IMR-90 (cell line): Measurements from ENCODE around the gene DEGS2. TPM values are rescaled to one million over a fixed set of nuclear protein-coding genes. Genes with fewer than 3 reads are reported as not detected.

Experiments used
- ATAC-seq: fragments of 200-7000 bp; cut with Tn5 transposase; 2 replicates; pipeline ENCODE4 v1.9.1; 2020; ENCODE audit warnings: low read depth, mild to moderate bottlenecking, moderate library complexity
- BruUV-seq: library from RNA; stranded (reverse); fragments of 400-500 nt; replicated peaks from 2 replicates; lab custom pipeline; 2021; lab: Mats Ljungman, UMichigan
- CTCF ChIA-PET: fragments of 300-600 bp; formaldehyde crosslinking; extraction: SDS; loops from one replicate; lab custom pipeline; 2021; ENCODE audit warnings: antibody characterized with exemption; lab: Yijun Ruan, JAX
- POLR2A ChIA-PET: fragments of 300-600 bp; sonication (Branson Sonifier 250); formaldehyde crosslinking; loops from one replicate; lab custom pipeline; 2022; ENCODE audit warnings: antibody characterized with exemption; ENCODE audit not compliant: unreplicated experiment; lab: Charles Lee
- DNase-seq: peaks from one replicate; pipeline ENCODE4 v3.0.0; 2013
- H2AFZ ChIP-seq: replicated peaks from 2 replicates; pipeline ENCODE3; 2013; ENCODE audit warnings: low read length, mild to moderate bottlenecking; ENCODE audit not compliant: poor library complexity
- H2AK5ac ChIP-seq: 2 replicates; pipeline ENCODE4 v1.6.1; 2013; ENCODE audit warnings: low read depth, low read length, inconsistent platforms
- H2AK9ac ChIP-seq: replicated peaks from 2 replicates; pipeline ENCODE3; 2013; ENCODE audit warnings: mild to moderate bottlenecking, low read depth, low read length, moderate library complexity; ENCODE audit not compliant: poor library complexity
- H2BK120ac ChIP-seq: 2 replicates; pipeline ENCODE4 v1.6.1; 2013; ENCODE audit warnings: low read depth, low read length, inconsistent platforms
- H2BK15ac ChIP-seq: 3 replicates; pipeline ENCODE4 v1.6.1; 2013; ENCODE audit warnings: low read depth, low read length, inconsistent platforms
- H2BK20ac ChIP-seq: 2 replicates; pipeline ENCODE4 v1.6.1; 2013; ENCODE audit warnings: low read depth, mild to moderate bottlenecking, inconsistent platforms, low read length, moderate library complexity
- H2BK5ac ChIP-seq: 2 replicates; pipeline ENCODE4 v1.6.1; 2013; ENCODE audit warnings: mild to moderate bottlenecking, low read depth, low read length, inconsistent platforms; ENCODE audit not compliant: poor library complexity, severe bottlenecking
- H3K14ac ChIP-seq: replicated peaks from 2 replicates; pipeline ENCODE4 v1.6.1; 2013; ENCODE audit warnings: low read depth, low read length, inconsistent platforms
- H3K18ac ChIP-seq: 2 replicates; pipeline ENCODE4 v1.6.1; 2013; ENCODE audit warnings: low read depth, low read length, control low read depth
- H3K23ac ChIP-seq: 2 replicates; pipeline ENCODE4 v1.6.1; 2013; ENCODE audit warnings: low read depth, low read length, inconsistent platforms
- H3K27ac ChIP-seq: 2 replicates; pipeline ENCODE4 v1.5.1; 2013; ENCODE audit warnings: mild to moderate bottlenecking, control low read depth, low read length; ENCODE audit not compliant: insufficient read depth
- H3K27me3 ChIP-seq: 2 replicates; pipeline ENCODE4 v1.6.1; 2013; ENCODE audit warnings: low read length; ENCODE audit not compliant: control insufficient read depth, insufficient read depth
- H3K36me3 ChIP-seq: 2 replicates; pipeline ENCODE4 v1.6.1; 2013; ENCODE audit warnings: low read length, mixed read lengths; ENCODE audit not compliant: control insufficient read depth, insufficient read depth
- H3K4ac ChIP-seq: 2 replicates; pipeline ENCODE4 v1.6.1; 2013; ENCODE audit warnings: low read depth, low read length, inconsistent platforms
- H3K4me1 ChIP-seq: 2 replicates; pipeline ENCODE4 v1.6.1; 2013; ENCODE audit warnings: low read length, mixed read lengths; ENCODE audit not compliant: control insufficient read depth, insufficient read depth
- H3K4me2 ChIP-seq: 2 replicates; pipeline ENCODE4 v1.6.1; 2013; ENCODE audit warnings: low read depth, mild to moderate bottlenecking, control low read depth, low read length, moderate library complexity
- H3K4me3 ChIP-seq: 2 replicates; pipeline ENCODE4 v1.5.1; 2013; ENCODE audit warnings: low read depth, mild to moderate bottlenecking, control low read depth, low read length, moderate library complexity; ENCODE audit not compliant: insufficient read depth
- H3K56ac ChIP-seq: 2 replicates; pipeline ENCODE4 v1.6.1; 2013; ENCODE audit warnings: low read length, inconsistent platforms; ENCODE audit not compliant: insufficient read depth; ENCODE audit errors: extremely low read depth
- H3K79me1 ChIP-seq, 2 experiments: 2 replicates each; pipeline ENCODE4 v1.6.1; 2013; ENCODE audit warnings: low read length in 2 of 2, inconsistent platforms in 1 of 2, low read depth in 1 of 2
- H3K9ac ChIP-seq: 2 replicates; pipeline ENCODE4 v1.6.1; 2013; ENCODE audit warnings: low read depth, low read length, control low read depth
- H3K9me1 ChIP-seq: 2 replicates; pipeline ENCODE4 v1.6.1; 2013; ENCODE audit warnings: low read length, inconsistent platforms; ENCODE audit not compliant: insufficient read depth
- H3K9me3 ChIP-seq: 2 replicates; pipeline ENCODE4 v1.6.1; 2013; ENCODE audit warnings: low read length; ENCODE audit not compliant: control insufficient read depth, insufficient read depth
- H4K20me1 ChIP-seq: 2 replicates; pipeline ENCODE4 v1.6.1; 2013; ENCODE audit warnings: low read length, inconsistent platforms; ENCODE audit not compliant: insufficient read depth
- H4K5ac ChIP-seq: 2 replicates; pipeline ENCODE4 v1.6.1; 2013; ENCODE audit warnings: mild to moderate bottlenecking, low read depth, low read length, control low read depth
- H4K8ac ChIP-seq, 2 experiments: 2 replicates each; pipeline ENCODE4 v1.6.1; 2013; ENCODE audit warnings: low read depth in 2 of 2, low read length in 2 of 2, control low read depth in 1 of 2, inconsistent platforms in 1 of 2
- H4K91ac ChIP-seq: 2 replicates; pipeline ENCODE4 v1.6.1; 2013; ENCODE audit warnings: low read depth, low read length, inconsistent platforms; ENCODE audit not compliant: insufficient read depth
- CEBPB ChIP-seq: IDR thresholded peaks from 2 replicates; pipeline ENCODE4 v1.6.1; 2012; ENCODE audit warnings: low read depth, low read length, improper control_type of control experiment
- CHD1 ChIP-seq: IDR thresholded peaks from 2 replicates; pipeline ENCODE4 v1.6.1; 2012; ENCODE audit warnings: low read depth, low read length, improper control_type of control experiment
- CTCF ChIP-seq: conservative IDR thresholded peaks from 2 replicates; pipeline ENCODE4 v1.5.1; 2012; ENCODE audit warnings: mild to moderate bottlenecking, low read depth, low read length, improper control_type of control experiment
- ELK1 ChIP-seq: fragments of 150-350 bp; IDR thresholded peaks from 2 replicates; pipeline ENCODE4 v1.6.1; 2016; ENCODE audit warnings: low read depth, mild to moderate bottlenecking, low read length, moderate library complexity, borderline replicate concordance
- FOS ChIP-seq: fragments of 150-350 bp; IDR thresholded peaks from 2 replicates; pipeline ENCODE4 v1.6.1; 2016; ENCODE audit warnings: low read depth, low read length
- MAZ ChIP-seq: IDR thresholded peaks from 2 replicates; pipeline ENCODE4 v1.6.1; 2012; ENCODE audit warnings: low read depth, mild to moderate bottlenecking, low read length, improper control_type of control experiment, moderate library complexity, borderline replicate concordance
- SMC3 ChIP-seq: fragments of 150-350 bp; IDR thresholded peaks from 2 replicates; pipeline ENCODE4 v1.6.1; 2016; ENCODE audit warnings: low read depth, mild to moderate bottlenecking, antibody characterized with exemption, low read length, moderate library complexity
- WGBS, 2 experiments: methylation state at CpG; one replicate each; pipeline versions ENCODE4 v1.1.5 to v1.1.7; 2013; ENCODE audit warnings: missing lambda C conversion rate in 2 of 2; ENCODE audit not compliant: insufficient read length in 1 of 2; ENCODE audit errors: extremely low coverage in 2 of 2; 5-methylcytosine and 5-hydroxymethylcytosine counted together
- dilution Hi-C: fragments of 300-500 bp; cut with HindIII; formaldehyde crosslinking; loops from one replicate; pipeline ENCODE4 v1.14.3; 2018; ENCODE audit warnings: low sequenced_read_pairs; ENCODE audit not compliant: unreplicated experiment
- in situ Hi-C: fragments of 300-500 bp; cut with MboI; formaldehyde crosslinking; loops from 3 replicates; pipeline ENCODE4 v1.14.3; 2019; ENCODE audit warnings: low sequenced_read_pairs, inconsistent platforms, mixed read lengths
- intact Hi-C: fragments of 100-400 bp; cut with micrococcal nuclease; formaldehyde crosslinking; loops from 2 replicates; pipeline ENCODE4 v1.10.0; 2022
- polyA plus RNA-seq, 3 experiments: library from polyadenylated mRNA; depleted of rRNA; stranded (reverse); fragments of >200 nt; gene quantifications; 2 replicates each; pipeline ENCODE4 v1.2.3, GENCODE V29; 2012; ENCODE audit warnings: low replicate concordance in 1 of 3
- total RNA-seq: library from RNA; depleted of rRNA; stranded (reverse); fragments of >200 nt; gene quantifications from 2 replicates; pipeline ENCODE4 v1.2.3, GENCODE V29; 2012
- TF ChIP-seq, protein P1 (sequence below): fragments of 150-350 bp; IDR thresholded peaks from 2 replicates; pipeline ENCODE4 v1.6.1; 2017; ENCODE audit warnings: mild to moderate bottlenecking, antibody characterized with exemption, low read length, low read depth

The DEGS2 gene
- total and polyA plus RNA-seq, 2 of the 4 experiments (the other 2 are of a cell fraction), result not detected

DNA sequence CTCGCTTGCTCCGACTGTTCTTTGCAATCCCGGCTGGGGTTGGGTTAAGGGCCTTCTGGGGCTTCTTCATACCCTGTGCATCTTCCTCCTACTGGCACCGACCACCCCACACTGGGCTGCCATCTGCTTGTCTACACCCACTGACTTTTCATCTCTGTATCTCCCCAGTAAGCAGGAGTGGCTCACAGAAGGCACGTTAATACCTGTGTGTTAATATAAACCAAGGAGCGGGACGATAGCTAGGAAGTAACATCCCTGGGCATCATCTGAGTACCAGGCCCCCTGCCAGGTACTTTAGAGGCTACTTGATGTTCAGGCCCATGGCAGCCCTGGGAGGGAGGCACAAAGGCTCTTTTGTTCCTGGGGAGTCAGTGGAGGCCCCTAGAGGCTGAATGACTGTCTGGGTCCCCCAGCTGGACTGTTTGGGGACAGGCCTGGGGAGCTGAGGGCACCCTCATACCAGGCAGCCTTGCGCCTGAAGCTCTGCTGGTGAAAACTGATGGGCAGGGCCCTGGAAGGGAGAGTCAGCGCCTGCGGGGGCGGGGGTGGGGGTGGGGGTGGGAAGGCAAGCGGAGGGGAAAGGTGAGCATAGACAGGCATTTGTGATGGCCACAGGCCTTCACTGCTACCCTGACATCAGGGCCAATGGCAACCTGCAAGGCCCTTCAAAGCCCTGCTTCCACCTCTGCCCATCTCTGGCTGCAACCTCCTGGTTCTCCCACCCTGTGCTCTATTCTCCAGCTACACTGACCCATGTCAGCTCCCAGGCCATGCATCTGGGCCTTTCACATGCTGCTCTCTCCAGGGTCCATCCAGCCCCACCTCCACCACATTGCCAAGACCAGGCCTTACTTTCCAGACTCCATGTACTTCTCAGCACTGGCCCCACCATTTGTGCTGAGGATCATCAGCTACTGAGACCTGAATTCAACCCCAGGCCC, 34.2 kb upstream of the DEGS2 start:
- POLR2A ChIA-PET, result interaction anchor here (0.6 to 0.7 kb wide), 2 partner anchors 14 to 210 kb away, joined by 6 to 9 read pairs; no protein-coding TSS in a partner anchor
- in situ Hi-C loops, result loop anchor here (10.0 kb wide), 1 partner anchor 209 kb away; no protein-coding TSS in a partner anchor
- ATAC-seq (no peak), DNase-seq (no peak)
- no peak overlapping the region for H3K23ac ChIP-seq
- peak overlapping the region; percentile 22 for H3K14ac ChIP-seq
- peak overlapping the region; percentile 61 for H3K4ac ChIP-seq
- H3K4me2 ChIP-seq, result peak overlapping the region; percentile 64
- no peak overlapping the region for H2BK5ac ChIP-seq
- H3K9me1 ChIP-seq, result peaks cover 11% of the 10 kb centered on the region
- H2AFZ ChIP-seq, result peak overlapping the region; percentile 95
- H4K8ac ChIP-seq, result peak overlapping the region; percentile 89 to 100
- H3K9me3 ChIP-seq, result no peaks in the 10 kb centered on the region
- TF ChIP-seq CTCF (peak; percentile 5; the same call in 1 of the 2 replicates), FOS (no peak), SMC3 (no peak), ELK1 (no peak), CEBPB (no peak), MAZ (no peak), CHD1 (no peak)
- TF ChIP-seq, protein P1, sequence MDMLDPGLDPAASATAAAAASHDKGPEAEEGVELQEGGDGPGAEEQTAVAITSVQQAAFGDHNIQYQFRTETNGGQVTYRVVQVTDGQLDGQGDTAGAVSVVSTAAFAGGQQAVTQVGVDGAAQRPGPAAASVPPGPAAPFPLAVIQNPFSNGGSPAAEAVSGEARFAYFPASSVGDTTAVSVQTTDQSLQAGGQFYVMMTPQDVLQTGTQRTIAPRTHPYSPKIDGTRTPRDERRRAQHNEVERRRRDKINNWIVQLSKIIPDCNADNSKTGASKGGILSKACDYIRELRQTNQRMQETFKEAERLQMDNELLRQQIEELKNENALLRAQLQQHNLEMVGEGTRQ, result no peak
- H2BK20ac ChIP-seq, result no peak overlapping the region
- dilution Hi-C loops, result no loop called here
- intact Hi-C loops, result no loop called here
- peaks cover 6% of the 10 kb centered on the region for H3K4me1 ChIP-seq
- no TSS peak for BruUV-seq
- H3K27ac ChIP-seq, result peak overlapping the region; percentile 24; the same call in 1 of the 2 replicates
- H2BK120ac ChIP-seq, result no peak overlapping the region
- H3K56ac ChIP-seq, result no peak overlapping the region
- peaks cover 0 to 4% of the 10 kb centered on the region in 2 experiments; a peak in 1 of 4 replicates for H3K79me1 ChIP-seq
- peak overlapping the region; percentile 79 for H4K91ac ChIP-seq
- peak overlapping the region; percentile 80 for H4K5ac ChIP-seq
- H3K27me3 ChIP-seq, result no peaks in the 10 kb centered on the region
- WGBS, 2 experiments, result 83% methylated on average over 1 of the region's 12 CpGs; no CpG with 5 or more reads in 1 of the 2 experiments
- H3K18ac ChIP-seq, result no peak overlapping the region; the same call in 1 of the 2 replicates
- peak overlapping the region; percentile 28 for H3K9ac ChIP-seq
- no peaks in the 10 kb centered on the region for H4K20me1 ChIP-seq
- H2AK9ac ChIP-seq, result peak overlapping the region; percentile 90
- peak overlapping the region; percentile 47; the same call in 1 of the 2 replicates for H3K4me3 ChIP-seq
- peak overlapping the region; percentile 75 for H2AK5ac ChIP-seq
- CTCF ChIA-PET, result interaction anchor here (0.6 to 1.8 kb wide), 13 partner anchors 9 to 245 kb away, joined by 3 to 6 read pairs (median 3); no protein-coding TSS in a partner anchor
- peak overlapping the region; percentile 10; the same call in 1 of the 3 replicates for H2BK15ac ChIP-seq
- H3K36me3 ChIP-seq, result no peaks in the 10 kb centered on the region
